Measurements from ENCODE around the gene ASGR1.

Gene ASGR1

DNA sequence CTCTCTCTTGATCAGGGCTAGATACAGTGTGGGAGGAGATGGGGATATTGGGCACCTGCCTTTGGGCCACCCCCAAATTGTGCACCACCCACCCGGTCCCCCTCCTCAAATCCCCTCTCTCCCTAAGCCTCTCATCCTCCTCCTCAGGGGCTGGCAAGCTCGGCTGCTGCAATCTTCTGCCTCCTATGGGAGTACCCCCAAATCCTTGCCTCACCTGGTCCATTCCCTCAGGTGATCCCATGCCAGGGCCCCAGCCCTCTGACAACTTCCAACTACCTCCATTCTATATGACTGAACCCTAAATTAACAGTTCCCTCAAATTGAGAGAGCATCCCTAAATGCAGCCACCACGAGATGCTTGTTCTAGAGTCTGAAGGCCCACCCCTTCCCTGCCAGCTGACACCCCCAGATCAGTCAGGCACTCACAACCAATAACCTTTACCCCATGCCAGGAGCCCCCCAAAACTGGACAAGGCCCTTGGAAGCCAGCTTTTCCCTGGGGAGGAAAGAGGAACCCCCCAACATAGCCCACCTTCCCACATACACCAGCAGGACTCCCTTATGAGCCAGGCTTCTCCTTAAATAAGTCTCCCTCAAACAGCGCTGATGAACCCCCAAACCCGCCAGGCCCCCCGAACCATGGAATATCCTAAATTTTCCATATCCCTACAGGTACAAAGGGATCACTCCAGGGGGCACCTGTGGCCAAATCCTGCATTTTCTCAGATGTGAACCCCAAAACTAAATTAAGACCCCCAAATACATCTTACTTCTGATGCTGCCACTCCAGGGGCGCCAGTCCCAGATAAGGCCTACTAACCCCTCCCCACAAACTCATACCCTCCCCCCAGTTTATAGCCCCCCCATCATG lies 37.3 kb upstream of the ASGR1 start:
- in situ Hi-C loops (cut with MboI; ENCODE audit: low sequenced_read_pairs) = no loop called here

DNA sequence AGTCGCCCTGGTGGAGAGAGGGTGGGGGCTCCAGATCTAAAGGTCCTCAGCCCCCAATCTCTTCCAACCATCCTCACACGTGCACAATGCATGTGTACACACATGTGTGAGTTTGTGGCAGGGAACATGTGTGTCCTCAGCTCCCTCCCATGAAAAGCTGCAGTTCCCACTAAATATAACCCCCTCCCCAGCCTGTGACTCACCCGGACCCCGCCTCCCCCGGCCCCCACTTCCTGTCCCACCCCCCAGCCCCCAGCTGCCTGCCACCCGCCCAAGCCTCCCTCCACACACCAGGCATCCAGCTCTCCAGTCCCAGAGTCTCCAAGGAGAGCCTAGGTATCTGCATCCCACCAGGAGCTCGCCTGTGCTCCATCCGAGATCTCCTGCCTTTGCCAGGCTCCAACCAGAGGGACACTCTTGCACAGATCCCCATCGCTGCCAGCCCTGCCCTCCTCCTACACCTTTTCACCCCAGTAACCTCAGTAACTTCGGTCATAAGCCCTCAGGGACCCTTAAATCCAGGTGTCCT lies 36.5 kb upstream of the ASGR1 start:
- in situ Hi-C loops (cut with MboI; ENCODE audit: low sequenced_read_pairs) = no loop called here

DNA sequence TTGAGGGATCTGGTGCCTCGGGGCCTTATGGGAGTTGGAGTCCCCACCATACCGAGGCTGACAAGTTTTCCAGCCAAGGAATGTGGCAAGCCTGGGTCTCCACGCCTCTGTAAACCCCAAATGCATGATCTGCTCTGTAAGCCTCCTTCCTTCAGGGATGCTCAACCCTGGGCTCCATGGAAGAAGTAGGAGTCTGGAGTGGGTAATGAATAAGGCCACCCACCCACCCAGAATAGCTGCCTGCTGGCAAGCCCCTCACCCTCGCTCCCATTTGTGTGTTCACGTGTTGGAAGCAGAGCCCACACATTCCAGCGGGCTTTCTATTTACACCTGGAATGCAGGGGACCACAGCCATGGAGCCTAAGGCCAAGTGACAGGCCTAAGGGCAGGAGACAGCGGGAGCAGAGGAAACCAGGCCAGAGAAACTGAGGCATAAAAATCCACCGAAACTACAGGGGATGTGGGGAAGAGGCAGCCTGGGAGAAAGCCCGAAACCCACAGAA lies 36.0 kb upstream of the ASGR1 start:
- in situ Hi-C loops (cut with MboI; ENCODE audit: low sequenced_read_pairs) = no loop called here

DNA sequence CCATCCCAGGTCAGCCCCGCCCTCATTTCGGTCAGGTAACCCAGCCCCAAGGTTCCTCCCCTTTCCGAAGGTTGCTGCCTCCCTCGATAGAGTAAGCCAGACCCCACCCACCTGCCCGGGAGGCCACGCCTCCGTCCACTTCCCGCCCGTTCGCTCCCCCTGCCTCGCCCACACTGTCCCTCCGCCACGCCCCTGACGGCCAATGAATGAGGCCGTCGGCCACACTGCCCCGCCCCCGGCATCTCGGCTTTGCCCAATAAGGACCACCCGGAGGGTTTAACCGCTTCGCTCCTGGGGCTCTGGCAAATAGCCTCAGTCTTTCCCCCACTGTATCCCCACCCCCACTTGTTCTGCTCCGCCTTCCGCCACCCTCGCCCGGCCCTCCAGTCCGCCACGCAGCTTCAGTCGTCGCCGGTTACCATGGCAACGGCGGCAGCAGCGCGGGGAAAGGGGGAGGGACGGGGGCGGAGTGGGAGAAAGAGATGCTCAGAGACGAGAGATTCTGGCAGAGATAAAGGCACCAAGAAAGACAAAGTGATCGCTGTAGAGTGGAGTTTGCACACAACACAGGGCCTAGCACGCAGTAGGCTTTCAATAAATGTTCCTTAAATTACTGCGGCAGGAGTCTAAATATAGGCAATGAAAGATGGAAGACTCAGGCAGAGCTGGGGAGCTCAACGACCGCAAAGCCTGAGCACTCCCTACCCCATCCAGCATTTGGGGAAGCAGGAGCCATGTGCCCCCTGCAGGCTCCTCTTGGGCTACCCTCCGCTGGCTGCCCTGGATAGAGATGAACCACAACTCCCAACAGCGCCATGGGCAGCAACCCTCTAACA lies 35.3 kb upstream of the ASGR1 start:
- in situ Hi-C loops (cut with MboI; ENCODE audit: low sequenced_read_pairs) = no loop called here

- in situ Hi-C loops (cut with MboI; ENCODE audit: low sequenced_read_pairs) = no loop called here
Measured at GRCh38 chr17:7213895-7214299, 34.7 kb upstream of the ASGR1 start.

- in situ Hi-C loops (cut with MboI; ENCODE audit: low sequenced_read_pairs) = no loop called here
Measured at GRCh38 chr17:7211491-7212273, 32.5 kb upstream of the ASGR1 start.

- in situ Hi-C loops (cut with MboI; ENCODE audit: low sequenced_read_pairs) = no loop called here
Measured at GRCh38 chr17:7208754-7209460, 29.7 kb upstream of the ASGR1 start.

GRCh38 chr17:7208027-7208571 lies 28.9 kb upstream of the ASGR1 start:
- in situ Hi-C loops (cut with MboI; ENCODE audit: low sequenced_read_pairs) = no loop called here

DNA sequence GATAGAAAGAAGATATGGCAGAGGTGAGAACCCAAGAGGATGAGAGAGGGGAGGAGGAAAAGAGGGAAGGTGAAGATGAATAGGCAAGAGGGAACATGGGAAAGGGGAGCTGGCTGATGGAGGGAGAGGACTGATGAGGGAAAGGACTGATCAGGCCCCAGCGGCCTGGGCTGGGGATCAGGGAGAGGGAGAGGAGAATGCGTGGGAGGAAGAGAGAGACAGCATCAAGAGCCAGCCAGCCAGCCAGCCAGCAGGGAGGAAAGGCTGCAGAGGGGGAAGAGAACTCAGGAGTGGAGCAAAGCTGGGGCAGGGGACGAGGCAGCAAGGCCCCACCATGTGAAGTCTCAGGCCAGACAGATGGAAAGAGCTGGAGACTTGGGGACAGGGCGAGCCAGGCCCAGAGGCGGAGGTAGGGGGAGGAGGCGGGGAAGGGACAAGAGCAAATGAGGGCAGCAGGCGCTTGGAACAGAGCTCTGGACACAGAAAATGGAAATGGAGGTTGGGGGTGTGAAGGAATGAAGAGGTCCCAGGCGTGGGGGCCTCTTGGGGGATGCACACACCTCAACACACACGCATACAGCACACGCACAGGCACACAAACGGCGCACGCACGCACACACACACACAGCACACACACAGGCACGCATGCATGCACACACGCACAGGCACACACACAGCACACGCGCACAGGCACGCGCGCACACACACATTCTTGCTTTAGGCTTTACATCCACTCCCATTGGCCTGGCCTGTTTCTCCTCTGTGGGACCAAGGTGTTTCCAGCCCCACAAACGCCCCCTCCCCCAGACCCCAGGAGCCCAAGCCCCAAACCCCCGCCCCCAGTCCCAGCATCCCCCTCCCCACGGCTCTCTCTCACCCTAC lies 28.2 kb upstream of the ASGR1 start:
- in situ Hi-C loops (cut with MboI; ENCODE audit: low sequenced_read_pairs) = no loop called here

DNA sequence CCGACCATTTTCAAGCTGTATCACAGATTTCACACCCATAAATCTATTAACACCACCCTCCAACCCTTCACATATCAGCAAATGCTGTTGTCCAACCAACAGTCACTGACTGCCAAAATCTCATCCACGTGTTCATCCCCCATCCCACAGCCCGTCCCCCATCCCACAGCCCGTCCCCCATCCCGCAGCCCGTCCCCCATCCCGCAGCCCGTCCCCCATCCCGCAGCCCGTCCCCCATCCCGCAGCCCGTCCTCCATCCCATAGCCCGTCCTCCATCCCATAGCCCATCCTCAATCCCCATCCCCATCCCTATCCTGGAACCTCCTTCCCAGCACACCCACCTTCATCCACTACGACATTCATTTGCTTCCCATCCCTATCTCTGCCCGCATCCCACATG lies 26.4 kb upstream of the ASGR1 start:
- in situ Hi-C loops (cut with MboI; ENCODE audit: low sequenced_read_pairs) = no loop called here

DNA sequence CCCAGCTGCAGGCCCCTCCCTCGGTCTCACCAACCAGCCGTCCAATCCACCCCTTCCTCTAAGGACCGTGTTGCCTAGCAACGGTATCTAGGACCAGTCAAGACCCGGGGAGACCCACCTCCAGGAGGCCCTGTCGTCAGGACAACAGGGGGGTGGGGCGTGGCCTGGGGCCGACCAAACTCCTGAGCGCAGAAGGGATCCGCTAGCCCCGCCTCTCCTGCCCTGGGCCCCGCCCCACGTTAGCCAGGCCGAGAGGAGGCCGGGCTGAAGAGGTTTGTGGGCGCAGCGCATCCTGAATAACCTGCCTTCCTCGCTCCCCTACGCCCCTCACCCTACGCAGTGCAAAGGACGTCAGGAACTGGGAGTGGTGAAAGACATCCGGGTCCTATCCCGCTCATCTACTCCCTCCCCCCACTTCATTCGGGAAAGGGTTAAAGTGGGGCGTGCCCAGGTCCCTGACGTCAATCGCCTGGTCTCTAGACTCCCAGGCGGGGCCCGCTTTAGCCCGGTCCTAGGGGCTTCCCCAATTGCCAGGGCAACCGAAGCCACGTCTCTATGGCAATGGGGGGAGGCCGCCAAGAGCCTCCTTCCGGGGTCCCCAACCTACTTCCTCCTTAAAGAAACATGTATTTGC lies 25.8 kb upstream of the ASGR1 start:
- in situ Hi-C loops (cut with MboI; ENCODE audit: low sequenced_read_pairs) = no loop called here

- in situ Hi-C loops (cut with MboI; ENCODE audit: low sequenced_read_pairs) = no loop called here
Measured at GRCh38 chr17:7204336-7204735, 25.2 kb upstream of the ASGR1 start.

DNA sequence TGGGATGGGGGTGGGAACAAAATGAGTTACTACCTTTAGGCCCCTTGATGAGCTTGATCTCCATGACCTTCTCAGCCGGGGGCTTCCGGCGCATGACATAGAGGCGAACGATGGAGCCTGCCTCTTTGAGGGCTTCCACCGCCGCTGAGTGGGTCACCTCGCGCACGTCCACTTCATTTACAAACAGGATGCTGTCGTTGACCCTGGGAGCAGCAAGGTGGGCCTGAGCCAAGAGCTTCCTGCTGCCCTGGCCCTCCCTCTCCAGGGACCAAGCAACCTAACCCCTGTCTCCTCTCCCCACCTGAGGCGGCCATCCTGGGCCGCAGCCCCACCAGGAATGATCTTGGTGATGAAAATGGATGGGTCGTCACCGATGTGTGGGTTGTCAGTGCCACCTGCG lies 24.2 kb upstream of the ASGR1 start:
- in situ Hi-C loops (cut with MboI; ENCODE audit: low sequenced_read_pairs) = no loop called here

- in situ Hi-C loops (cut with MboI; ENCODE audit: low sequenced_read_pairs) = no loop called here
Measured at GRCh38 chr17:7196651-7197401, 17.7 kb upstream of the ASGR1 start.

DNA sequence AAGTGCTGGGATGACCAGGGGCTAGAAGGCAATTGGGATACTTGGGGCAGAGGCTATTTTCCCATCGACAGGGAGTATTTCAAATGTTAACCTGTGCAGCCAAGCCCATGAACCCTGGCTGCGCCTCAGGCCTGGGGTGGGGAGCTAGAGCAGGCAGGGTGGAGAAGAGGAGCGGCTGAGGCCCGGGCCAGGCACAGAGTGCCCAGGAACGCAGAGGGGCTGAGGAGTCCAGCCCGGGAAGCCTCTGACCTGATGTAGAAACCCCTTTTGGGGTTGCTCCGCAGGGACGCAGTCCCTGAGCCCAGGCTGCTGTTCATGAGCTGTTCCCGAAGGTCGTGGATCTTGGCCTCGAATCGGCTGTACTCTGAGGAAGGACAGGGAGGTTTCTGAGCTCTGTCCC lies 16.8 kb upstream of the ASGR1 start:
- in situ Hi-C loops (cut with MboI; ENCODE audit: low sequenced_read_pairs) = no loop called here

GRCh38 chr17:7192271-7192937 lies 13.2 kb upstream of the ASGR1 start:
- in situ Hi-C loops (cut with MboI; ENCODE audit: low sequenced_read_pairs) = no loop called here

GRCh38 chr17:7191571-7192270 lies 12.6 kb upstream of the ASGR1 start:
- in situ Hi-C loops (cut with MboI; ENCODE audit: low sequenced_read_pairs) = no loop called here
